ENCODE measurements around the gene PIK3R6. TPM values are rescaled to one million over a fixed set of nuclear protein-coding genes. Genes with fewer than 3 reads are reported as not detected.
A peak's percentile ranks its signal among the peaks of the same experiment; 100 is the strongest.
"Not testable (repeated sequence)": the region's sequence is repeated elsewhere in the genome, so short reads cannot be mapped to it uniquely, and the experiment has no call there.

Gene PIK3R6
- total RNA-seq, 2 experiments from 2014 or later, result 2.0 to 2.2 TPM

- H3K27ac Mint-ChIP-seq, result no peak overlapping the region
- POLR2A ChIA-PET, result interaction anchor here (0.7 to 0.8 kb wide), 2 partner anchors 14 to 48 kb away, joined by 3 read pairs; no protein-coding TSS in a partner anchor
Observed at GRCh38 chr17:8892338-8892690, 24.8 kb upstream of the PIK3R6 start.

GRCh38 chr17:8890671-8891070 lies 23.2 kb upstream of the PIK3R6 start:
- peaks cover 26% of the 10 kb centered on the region for H3K4me1 Mint-ChIP-seq
- no peaks in the 10 kb centered on the region for H3K27me3 Mint-ChIP-seq
- peaks cover 2% of the 10 kb centered on the region for H3K9me3 Mint-ChIP-seq
- H3K27ac Mint-ChIP-seq, result no peak overlapping the region
- H3K36me3 Mint-ChIP-seq (ENCODE audit: low read depth), result peaks cover 58% of the 10 kb centered on the region
- POLR2A ChIA-PET, result no interaction called here
- DNase-seq, result no peak
- CTCF ChIA-PET, result no interaction called here
- H3K4me3 Mint-ChIP-seq, result no peak overlapping the region

More at GRCh38 chr17:8892338-8892690, 24.8 kb upstream of the PIK3R6 start:
- no peak for DNase-seq
- Mint-ChIP-seq H3K4me3 (no peak overlapping the region), H3K9me3 (no peaks in the 10 kb centered on the region), H3K27me3 (no peaks in the 10 kb centered on the region), H3K4me1 (peaks cover 43% of the 10 kb centered on the region), H3K36me3 (ENCODE audit: low read depth) (peaks cover 59% of the 10 kb centered on the region)
- CTCF ChIA-PET, result no interaction called here

- Mint-ChIP-seq H3K36me3 (ENCODE audit: low read depth) (peaks cover 52% of the 10 kb centered on the region), H3K4me3 (no peak overlapping the region), H3K4me1 (peaks cover 17% of the 10 kb centered on the region), H3K27ac (no peak overlapping the region), H3K27me3 (no peaks in the 10 kb centered on the region), H3K9me3 (peaks cover 2% of the 10 kb centered on the region)
- DNase-seq, result no peak
- ChIA-PET POLR2A (interaction anchor here (1.1 to 1.3 kb wide), 3 partner anchors 9 to 64 kb away, joined by 3 to 5 read pairs (median 3); no protein-coding TSS in a partner anchor), CTCF (interaction anchor here (1.7 kb wide), 1 partner anchor 104 kb away, joined by 4 read pairs; no protein-coding TSS in a partner anchor)
Observed at GRCh38 chr17:8889458-8890210, 22.2 kb upstream of the PIK3R6 start.

- peaks cover 2% of the 10 kb centered on the region for H3K9me3 Mint-ChIP-seq
- peaks cover 14% of the 10 kb centered on the region for H3K4me1 Mint-ChIP-seq
- H3K27ac Mint-ChIP-seq, result no peak overlapping the region
- H3K36me3 Mint-ChIP-seq (ENCODE audit: low read depth), result peaks cover 54% of the 10 kb centered on the region
- ChIA-PET CTCF (interaction anchor here (1.1 to 1.7 kb wide), 2 partner anchors 11 to 103 kb away, joined by 3 to 4 read pairs; no protein-coding TSS in a partner anchor), POLR2A (interaction anchor here (1.3 kb wide), 2 partner anchors 10 to 12 kb away, joined by 3 to 5 read pairs; no protein-coding TSS in a partner anchor)
- no peaks in the 10 kb centered on the region for H3K27me3 Mint-ChIP-seq
- no peak overlapping the region for H3K4me3 Mint-ChIP-seq
- no peak for DNase-seq
Observed at GRCh38 chr17:8888704-8889302, 21.3 kb upstream of the PIK3R6 start.

- CTCF ChIA-PET, result interaction anchor here (1.1 to 1.7 kb wide), 2 partner anchors 12 to 102 kb away, joined by 3 to 4 read pairs; no protein-coding TSS in a partner anchor
- Mint-ChIP-seq H3K4me3 (no peak overlapping the region), H3K4me1 (peaks cover 13% of the 10 kb centered on the region), H3K27ac (no peak overlapping the region), H3K9me3 (peaks cover 2% of the 10 kb centered on the region), H3K36me3 (ENCODE audit: low read depth) (peaks cover 54% of the 10 kb centered on the region), H3K27me3 (no peaks in the 10 kb centered on the region)
- POLR2A ChIA-PET, result no interaction called here
- no peak for DNase-seq
Observed at GRCh38 chr17:8887834-8888703, 20.6 kb upstream of the PIK3R6 start.

- no peak for DNase-seq
- Mint-ChIP-seq H3K9me3 (peaks cover 2% of the 10 kb centered on the region), H3K4me3 (no peak overlapping the region), H3K36me3 (ENCODE audit: low read depth) (peaks cover 54% of the 10 kb centered on the region), H3K27ac (no peak overlapping the region), H3K27me3 (no peaks in the 10 kb centered on the region), H3K4me1 (peaks cover 5% of the 10 kb centered on the region)
- CTCF ChIA-PET, result no interaction called here
- POLR2A ChIA-PET, result interaction anchor here (0.9 kb wide), 1 partner anchor 12 kb away, joined by 3 read pairs; no protein-coding TSS in a partner anchor
Observed at GRCh38 chr17:8887301-8887700, 19.8 kb upstream of the PIK3R6 start.

- no peak for DNase-seq
- Mint-ChIP-seq H3K27me3 (no peaks in the 10 kb centered on the region), H3K4me1 (no peaks in the 10 kb centered on the region), H3K36me3 (ENCODE audit: low read depth) (peaks cover 57% of the 10 kb centered on the region), H3K9me3 (peaks cover 2% of the 10 kb centered on the region), H3K27ac (no peak overlapping the region), H3K4me3 (no peak overlapping the region)
- CTCF ChIA-PET, result no interaction called here
- POLR2A ChIA-PET, result no interaction called here
Observed at GRCh38 chr17:8885967-8886684, 18.7 kb upstream of the PIK3R6 start.

GRCh38 chr17:8885163-8885966 lies 17.9 kb upstream of the PIK3R6 start:
- H3K4me1 Mint-ChIP-seq, H3K9me3 Mint-ChIP-seq, POLR2A ChIA-PET, H3K27me3 Mint-ChIP-seq, H3K4me3 Mint-ChIP-seq, H3K27ac Mint-ChIP-seq, CTCF ChIA-PET: not testable (repeated sequence)
- H3K36me3 Mint-ChIP-seq (ENCODE audit: low read depth), result peaks cover 62% of the 10 kb centered on the region
- peak; percentile 70 for DNase-seq

GRCh38 chr17:8884336-8884990 lies 17.0 kb upstream of the PIK3R6 start:
- Mint-ChIP-seq H3K27me3 (no peaks in the 10 kb centered on the region), H3K4me1 (peaks cover 4% of the 10 kb centered on the region), H3K27ac (peak overlapping the region; percentile 21), H3K4me3 (no peak overlapping the region), H3K9me3 (peaks cover 2% of the 10 kb centered on the region), H3K36me3 (ENCODE audit: low read depth) (peaks cover 65% of the 10 kb centered on the region)
- ChIA-PET CTCF (no interaction called here), POLR2A (no interaction called here)
- DNase-seq, result no peak

GRCh38 chr17:8883353-8883752 lies 15.9 kb upstream of the PIK3R6 start:
- ChIA-PET CTCF (no interaction called here), POLR2A (no interaction called here)
- DNase-seq, result no peak
- H3K4me1 Mint-ChIP-seq, result peaks cover 4% of the 10 kb centered on the region
- no peak overlapping the region for H3K27ac Mint-ChIP-seq
- no peak overlapping the region for H3K4me3 Mint-ChIP-seq
- no peaks in the 10 kb centered on the region for H3K27me3 Mint-ChIP-seq
- H3K9me3 Mint-ChIP-seq, result peaks cover 2% of the 10 kb centered on the region
- H3K36me3 Mint-ChIP-seq (ENCODE audit: low read depth), result peaks cover 69% of the 10 kb centered on the region

- Mint-ChIP-seq H3K27me3 (no peaks in the 10 kb centered on the region), H3K27ac (no peak overlapping the region), H3K9me3 (peaks cover 2% of the 10 kb centered on the region), H3K36me3 (ENCODE audit: low read depth) (peaks cover 71% of the 10 kb centered on the region), H3K4me3 (no peak overlapping the region), H3K4me1 (peaks cover 4% of the 10 kb centered on the region)
- CTCF ChIA-PET, result no interaction called here
- POLR2A ChIA-PET, result no interaction called here
- no peak for DNase-seq
Observed at GRCh38 chr17:8881606-8882005, 14.1 kb upstream of the PIK3R6 start.

- H3K27me3 Mint-ChIP-seq, result no peaks in the 10 kb centered on the region
- CTCF ChIA-PET, result no interaction called here
- H3K4me1 Mint-ChIP-seq, result peaks cover 4% of the 10 kb centered on the region
- H3K27ac Mint-ChIP-seq, result no peak overlapping the region
- peaks cover 61% of the 10 kb centered on the region for H3K36me3 Mint-ChIP-seq (ENCODE audit: low read depth)
- H3K9me3 Mint-ChIP-seq, result no peaks in the 10 kb centered on the region
- no peak overlapping the region for H3K4me3 Mint-ChIP-seq
- no peak for DNase-seq
- POLR2A ChIA-PET, result no interaction called here
Observed at GRCh38 chr17:8880466-8880865, 13.0 kb upstream of the PIK3R6 start.
